AG08395 (cell line): ENCODE data around the gene PTMA.
"Not testable (repeated sequence)": the region's sequence is repeated elsewhere in the genome, so short reads cannot be mapped to it uniquely, and the experiment has no call there.

Experiments used
- DNase-seq: peaks from one replicate; pipeline ENCODE4 v3.0.0; 2012; ENCODE audit warnings: mixed read lengths, low spot score

Gene PTMA

DNA sequence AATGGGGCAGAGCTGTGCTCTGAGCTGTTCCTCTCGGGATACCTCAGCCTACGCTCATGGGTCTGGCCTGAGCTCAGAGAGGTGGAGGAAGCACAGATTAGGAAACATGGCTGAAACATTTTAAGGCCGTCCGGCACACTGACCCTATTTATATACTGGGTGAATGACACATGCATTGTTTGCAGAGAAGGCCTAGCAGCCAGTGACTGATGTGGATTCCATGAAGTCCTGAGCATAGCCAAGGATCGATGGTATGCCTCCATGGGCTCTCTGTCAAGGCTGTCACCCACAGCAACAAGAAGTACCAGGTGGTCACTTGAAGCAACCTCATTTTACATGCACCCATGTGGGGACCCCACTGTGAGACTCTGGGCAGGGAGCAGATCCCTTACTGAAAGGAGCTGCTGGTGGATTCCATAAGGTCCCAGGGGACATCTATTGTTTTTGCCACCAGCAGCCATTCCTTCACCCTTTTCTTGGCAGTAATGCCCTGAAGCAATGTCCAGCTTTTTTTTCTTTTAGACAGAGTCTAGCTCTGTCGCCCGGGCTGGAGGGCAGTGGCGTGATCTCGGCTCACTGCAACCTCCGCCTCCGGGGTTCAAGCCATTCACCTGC lies 8.4 kb downstream of the PTMA start:
- DNase-seq = no peak

DNA sequence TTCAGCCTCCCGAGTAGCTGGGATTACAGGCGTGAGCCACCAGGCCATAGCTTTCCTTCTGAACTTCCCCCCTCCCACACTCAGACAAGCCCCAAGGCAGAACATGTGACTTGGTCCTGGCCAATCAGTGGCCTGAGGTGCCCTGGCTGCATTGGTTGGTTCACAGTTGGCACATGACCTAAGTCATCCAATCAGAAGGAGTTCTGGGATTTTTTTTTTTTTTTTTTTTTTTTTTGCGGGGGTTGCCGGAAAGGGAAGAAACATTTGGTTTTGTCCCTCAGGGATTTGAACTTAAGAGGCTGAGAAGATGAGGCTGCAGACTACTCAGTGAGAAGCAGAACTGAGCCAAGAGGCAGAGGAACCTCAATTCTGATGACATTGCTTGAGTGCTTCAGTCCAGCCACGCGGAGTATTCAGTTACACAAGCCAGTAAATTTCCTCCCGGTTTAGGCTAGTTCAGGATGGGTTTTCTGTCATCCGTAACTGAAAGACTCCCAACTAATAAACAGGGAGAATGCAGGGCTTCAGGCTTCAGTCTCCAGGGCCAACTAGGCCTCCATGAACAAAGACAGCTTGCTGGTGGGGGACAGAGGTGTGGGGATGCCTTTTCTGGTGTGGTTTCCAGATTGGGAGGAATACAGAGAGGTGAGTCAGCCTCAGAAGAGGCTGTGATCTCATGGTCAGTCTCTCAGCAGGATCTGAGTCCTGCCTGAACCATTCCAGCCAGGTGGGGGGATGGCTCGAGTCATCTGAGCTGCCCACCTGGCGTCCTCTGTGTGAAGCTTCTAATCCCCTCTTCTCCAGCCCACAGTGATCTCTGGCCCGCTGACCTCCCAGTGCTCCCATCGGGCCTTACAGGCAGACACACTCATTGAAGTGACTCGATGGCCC lies 9.2 kb downstream of the PTMA start:
- peak; percentile 52 for DNase-seq

DNA sequence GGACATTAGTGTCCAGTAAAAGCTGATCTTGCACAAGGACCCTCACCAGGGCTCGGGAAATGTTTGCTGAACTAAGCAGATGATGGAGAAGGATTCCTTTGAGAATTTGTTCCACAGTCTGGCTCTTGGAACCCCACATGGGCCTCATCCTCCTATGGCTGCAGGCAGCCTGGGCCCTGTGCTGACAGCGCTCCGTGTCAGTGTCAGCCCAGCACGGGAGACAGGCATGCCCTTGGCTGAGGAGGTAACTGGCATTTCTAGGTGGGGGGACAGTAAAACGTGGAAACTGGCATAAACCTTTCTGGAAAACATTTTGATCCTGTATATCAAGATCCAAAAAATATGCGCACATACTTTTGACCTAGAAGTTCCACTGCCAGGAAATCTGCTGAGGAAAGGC lies 10.5 kb downstream of the PTMA start:
- DNase-seq = no peak

DNA sequence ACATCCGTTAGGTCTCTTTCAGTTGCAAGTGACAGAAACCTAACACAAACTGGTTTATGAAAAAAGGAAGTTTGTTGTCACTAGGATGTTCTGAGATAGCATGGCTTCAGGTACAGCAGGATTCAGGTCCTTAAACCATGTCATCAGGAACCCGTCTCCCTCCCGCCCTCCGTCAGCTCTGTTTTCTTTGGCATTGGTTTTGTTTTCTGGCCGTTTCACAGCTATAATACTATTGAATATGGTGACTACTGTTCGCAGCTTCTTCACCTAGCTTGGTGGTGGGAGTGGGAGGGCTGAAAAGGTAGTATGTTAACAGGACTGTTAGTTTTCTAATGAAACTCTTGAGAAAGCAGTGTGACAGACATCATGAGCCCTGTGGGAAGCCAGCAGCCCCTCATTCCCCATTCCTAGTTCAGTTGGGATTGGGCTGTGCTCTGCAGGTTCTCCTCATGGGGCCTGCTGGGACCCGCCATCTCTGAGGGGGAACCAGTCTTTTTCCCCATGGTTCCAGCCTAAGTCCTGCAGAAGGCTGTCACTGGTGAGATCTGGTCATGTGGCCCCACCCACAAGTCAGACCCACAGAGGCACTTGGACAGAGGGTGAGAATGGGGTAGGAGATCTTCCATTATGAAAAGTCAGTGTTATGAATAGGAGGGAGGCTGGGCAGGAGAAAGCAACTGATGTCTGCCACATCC lies 12.1 kb downstream of the PTMA start:
- no peak for DNase-seq

DNA sequence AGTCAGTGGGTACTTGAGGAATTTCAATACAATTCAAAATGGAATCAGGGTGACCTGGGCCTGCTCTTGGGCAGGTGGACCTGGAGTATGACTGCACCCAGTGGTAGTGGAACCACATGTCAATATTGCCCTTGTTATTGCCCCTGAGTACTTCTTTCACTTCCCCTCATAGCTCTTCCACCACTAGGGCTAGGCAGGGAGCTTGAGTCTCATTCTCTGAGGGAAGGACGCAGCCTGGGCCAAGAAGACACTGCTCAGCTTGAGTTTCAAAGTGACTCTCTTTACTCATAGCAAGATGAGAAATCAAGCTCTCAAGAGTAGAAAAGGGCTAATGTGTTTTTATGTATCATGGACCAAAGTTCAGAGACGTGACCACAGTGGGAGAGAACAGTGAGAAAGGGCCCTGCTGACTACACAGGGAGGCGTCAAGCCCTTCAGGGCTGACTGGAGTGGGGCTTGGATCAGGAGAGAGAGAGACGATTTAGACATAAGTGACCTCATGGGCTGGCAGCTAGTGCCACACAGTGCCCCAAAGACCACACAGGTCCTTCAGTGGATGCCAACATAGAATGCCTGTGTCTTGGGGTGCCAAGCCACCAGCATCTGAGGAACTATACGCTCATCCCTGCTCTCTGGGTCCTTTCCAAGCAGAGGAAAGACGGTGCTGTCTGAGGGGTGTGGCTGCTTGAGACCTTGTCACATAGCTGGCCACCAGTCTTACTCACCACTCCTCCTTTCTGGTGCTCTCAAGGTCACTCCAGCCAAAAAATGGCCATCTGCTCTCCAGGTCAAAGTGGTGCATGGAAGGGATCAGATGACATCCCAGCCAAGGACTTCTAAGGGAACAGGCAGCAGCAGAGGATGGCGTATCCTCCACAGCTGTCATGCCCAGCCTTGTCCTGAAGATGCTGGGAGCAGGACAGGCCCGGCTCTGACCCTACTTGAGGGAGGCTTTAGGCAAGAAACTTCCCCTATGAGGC lies 13.0 kb downstream of the PTMA start:
- DNase-seq = no peak

DNA sequence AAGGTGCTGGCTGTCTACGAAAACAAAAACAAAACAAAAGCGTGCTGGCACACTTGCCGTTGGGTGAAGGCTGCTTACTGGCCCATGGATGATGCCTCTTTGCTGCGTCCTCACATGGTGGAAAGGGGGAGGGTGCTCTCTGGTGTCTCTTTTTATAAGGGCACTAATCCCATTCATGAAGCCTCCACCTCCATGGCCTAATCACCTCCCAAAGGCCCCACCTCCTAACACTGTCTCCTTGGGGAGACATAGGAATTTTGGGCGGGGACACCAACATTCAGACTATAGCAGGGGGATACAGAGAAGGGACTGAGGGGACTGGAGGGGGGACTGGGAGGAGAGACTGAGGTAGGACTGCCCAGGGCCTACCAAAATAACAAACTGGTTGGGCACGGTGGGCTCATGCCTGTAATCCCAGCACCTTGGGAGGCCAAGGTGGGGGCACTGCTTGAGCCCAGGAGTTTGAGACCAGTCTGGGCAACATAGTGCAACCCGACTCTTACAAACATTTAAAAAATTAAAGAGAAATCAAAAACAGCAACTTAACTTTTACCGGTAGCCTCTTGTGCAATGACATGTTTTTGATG lies 14.5 kb downstream of the PTMA start:
- no peak for DNase-seq

DNA sequence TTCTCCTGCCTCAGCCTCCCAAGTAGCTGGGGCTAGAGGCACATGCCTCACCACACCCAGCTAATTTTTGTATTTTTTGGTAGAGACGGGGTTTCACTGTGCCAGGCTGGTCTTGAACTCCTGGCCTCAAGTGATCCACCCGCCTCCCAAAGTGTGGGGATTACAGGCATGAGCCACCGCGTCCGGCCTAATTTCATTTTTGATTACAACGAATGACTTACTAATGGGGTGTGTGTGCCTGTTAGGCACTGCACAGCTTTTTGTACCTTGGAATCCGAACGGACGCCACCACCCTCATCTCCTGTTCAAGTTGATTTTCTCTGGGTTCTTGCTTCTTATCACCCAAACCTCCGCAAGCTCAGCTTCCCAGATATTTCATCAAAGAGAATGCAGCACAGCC lies 17.2 kb downstream of the PTMA start:
- DNase-seq = no peak

DNA sequence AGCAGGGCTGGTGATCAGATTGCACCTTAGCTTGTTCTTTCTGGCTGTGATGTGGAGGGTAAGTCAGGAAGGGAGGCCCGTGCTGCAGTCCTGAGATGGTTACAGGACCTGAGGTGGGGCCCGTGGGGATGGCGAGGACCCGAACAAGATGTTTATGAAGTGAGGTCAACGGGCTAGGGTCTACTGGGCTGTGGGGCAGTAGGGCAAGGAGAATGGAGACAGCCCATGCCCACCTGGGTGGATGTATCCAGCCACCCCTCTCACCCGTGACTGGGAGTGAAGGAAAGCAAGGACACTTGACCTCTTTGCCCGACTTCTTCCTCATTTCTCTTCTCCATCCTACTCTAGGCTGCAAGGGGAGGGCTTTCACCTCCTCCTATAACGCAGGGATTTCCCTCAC lies 18.0 kb downstream of the PTMA start:
- no peak for DNase-seq

DNA sequence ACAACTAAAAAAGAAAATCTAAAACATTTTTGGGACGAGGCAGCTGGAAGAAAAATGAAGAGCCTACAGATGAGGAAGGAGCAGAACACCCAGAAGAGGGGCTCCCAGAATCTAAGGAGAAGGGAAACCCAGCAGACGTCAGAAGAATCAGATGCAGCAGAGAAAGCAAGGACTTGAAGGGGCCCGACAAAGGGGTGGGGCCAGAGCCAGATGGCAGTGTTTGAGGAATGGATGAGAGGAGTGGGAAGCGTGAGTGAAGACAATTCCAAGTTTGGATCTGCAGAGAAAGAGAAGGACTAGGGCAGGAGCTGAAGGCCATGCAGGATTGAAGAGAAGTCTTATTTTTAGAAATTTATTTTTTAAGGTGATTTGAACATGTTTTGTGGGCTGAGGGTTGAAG lies 19.3 kb downstream of the PTMA start:
- DNase-seq = no peak

DNA sequence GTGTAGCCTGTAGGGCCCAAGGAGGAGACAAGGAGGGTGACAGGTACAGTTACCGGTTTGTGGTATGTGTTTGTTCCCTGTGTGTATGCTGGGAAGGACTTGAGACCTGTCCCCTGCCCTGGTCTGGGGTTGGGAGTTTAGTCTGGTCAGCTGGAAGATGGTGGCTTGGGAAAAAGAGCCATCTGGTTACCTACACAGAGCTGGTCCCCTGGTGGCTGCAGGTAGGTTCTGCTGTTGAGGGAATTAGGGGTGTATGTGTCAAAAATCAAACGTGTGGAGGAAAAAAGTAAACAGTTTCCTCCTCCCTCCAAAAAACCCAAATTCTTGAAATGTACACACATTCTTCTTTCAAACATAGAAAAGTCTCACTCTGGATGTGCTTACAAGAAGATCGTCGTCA lies 24.3 kb downstream of the PTMA start:
- no peak for DNase-seq

DNA sequence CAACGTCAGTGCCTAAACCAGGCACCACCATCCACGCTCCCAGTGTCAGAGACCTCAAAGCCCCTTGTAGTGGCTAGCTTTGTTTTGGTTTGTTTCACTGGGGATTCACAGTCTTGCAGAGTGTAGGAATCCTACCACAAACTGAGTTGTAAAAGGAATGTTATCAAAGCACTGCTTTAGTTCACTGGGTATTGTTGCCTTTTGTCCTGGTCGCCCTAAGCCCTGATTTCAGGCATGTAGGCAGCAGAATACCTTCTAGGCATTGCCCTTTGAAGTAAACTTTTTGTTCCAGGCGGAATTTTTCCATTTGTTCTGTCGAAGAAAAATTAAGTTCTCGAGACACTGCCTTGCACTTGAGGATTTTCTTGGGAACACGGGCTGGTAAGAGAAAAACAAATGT lies 29.4 kb downstream of the PTMA start:
- no peak for DNase-seq

DNA sequence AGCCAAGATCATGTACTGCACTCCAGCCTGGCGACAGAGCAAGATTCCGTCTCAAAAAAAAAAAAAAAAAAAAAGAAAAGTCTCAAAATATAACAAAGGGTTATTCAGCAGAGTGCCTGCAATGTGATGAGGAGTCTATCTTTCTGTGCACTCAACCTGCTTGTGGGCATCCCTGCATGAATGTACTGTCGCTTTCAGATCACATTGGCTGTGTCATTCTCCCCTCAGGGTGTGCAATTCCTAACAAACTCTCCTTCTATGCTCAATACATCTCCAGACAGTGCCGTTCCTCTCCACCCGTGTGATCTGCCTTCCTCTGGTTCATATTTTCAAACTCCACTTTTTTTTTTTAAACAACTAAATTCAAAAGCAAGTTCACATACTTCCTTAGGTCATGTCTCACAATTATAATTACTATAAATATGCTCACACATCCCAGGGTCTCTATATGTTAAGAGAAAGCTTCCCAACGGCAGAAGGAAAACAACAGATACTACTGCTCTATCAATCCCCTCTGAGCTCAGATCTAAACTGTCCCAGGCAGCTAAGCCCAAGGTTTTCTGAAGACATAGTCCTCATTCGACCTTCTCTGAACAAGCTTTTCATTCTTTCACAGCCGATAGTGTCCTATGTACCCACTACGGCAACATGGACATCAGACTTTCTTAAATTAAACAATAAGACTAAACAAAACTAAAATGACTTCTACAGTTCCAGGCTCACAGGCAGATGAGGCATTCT lies 35.2 kb downstream of the PTMA start:
- DNase-seq = no peak

DNA sequence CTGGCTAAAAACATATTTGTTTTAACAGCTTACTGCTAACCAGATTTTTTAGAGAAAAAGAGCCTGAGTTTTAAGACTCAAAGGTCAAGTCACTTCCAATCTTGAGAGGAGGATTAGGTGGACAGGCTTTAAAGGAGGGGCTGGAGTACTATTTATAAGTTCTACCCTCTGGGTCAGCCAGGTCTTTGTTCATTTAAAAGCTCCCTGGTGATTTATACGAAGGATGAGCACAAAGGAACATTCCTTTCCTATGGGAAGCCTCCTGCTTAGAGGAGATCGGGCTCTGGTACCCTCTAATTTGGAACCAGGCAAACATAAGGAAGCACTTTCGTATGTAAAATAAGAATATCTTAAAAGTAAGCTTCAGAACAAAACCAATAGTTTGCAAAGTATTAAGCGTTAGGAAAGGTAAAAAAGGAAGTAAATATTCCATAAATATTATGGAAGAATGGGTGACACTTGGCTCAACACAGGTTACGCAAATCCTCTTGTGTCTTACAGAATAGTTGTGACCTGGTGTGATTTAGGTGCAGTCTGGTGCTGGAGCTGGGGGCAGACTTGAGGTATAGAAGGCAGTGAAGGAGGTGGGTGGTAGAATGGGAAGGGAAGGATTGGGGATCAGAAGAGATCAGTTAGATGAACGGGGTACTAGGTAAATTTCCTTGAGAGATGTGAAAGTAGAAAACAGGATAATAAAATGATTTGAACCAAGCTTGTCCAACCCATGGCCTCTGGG lies 37.1 kb downstream of the PTMA start:
- DNase-seq = peak; percentile 16

DNA sequence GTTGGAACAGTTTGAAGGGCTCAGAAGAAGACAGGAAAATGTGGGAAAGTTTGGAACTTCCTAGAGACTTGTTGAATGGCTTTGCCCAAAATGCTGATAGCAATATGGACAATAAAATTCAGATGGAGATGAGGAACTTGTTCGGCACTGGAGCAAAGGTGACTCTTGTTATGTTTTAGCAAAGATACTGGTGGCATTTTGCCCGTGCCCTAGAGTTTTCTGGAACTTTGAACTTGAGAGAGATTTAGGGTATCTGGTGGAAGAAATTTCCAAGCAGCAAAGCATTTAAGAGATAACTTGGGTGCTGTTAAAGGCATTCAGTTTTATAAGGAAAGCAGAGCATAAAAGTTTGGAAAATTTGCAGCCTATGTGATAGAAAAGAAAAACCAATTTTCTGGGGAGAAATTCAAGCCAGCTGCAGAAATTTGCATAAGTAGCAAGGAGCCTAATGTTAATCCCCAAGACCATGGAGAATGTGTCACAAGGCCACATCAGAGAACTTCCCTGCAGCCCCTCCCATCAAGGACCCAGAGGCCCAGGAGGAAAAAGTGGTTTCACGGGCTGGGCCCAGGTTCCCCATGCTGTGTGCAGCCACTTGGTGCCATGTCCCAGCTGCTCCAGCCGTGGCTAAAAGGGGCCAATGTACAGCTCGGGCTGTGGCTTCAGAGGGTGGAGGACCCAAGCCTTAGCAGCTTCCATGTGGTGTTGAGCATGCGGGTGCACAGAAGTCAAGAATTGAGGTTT lies 40.0 kb downstream of the PTMA start:
- DNase-seq = not testable (repeated sequence)

DNA sequence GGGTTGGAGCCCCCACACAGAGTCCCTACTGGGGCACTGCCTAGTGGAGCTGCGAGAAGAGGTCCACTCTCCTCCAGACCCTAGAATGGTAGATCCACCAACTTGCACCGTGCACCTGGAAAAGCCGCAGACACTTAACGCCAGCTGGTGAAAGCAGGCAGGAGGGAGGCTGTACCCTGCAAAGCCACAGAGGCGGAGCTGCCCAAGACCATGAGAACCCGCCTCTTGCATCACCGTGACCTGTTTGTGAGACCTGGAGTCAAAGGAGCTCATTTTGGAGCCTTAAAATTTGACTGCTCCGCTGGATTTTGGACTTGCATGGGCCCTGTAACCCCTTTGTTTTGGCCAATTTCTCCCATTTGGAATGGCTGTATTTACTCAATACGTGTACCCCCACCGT lies 40.7 kb downstream of the PTMA start:
- DNase-seq = not testable (repeated sequence)

DNA sequence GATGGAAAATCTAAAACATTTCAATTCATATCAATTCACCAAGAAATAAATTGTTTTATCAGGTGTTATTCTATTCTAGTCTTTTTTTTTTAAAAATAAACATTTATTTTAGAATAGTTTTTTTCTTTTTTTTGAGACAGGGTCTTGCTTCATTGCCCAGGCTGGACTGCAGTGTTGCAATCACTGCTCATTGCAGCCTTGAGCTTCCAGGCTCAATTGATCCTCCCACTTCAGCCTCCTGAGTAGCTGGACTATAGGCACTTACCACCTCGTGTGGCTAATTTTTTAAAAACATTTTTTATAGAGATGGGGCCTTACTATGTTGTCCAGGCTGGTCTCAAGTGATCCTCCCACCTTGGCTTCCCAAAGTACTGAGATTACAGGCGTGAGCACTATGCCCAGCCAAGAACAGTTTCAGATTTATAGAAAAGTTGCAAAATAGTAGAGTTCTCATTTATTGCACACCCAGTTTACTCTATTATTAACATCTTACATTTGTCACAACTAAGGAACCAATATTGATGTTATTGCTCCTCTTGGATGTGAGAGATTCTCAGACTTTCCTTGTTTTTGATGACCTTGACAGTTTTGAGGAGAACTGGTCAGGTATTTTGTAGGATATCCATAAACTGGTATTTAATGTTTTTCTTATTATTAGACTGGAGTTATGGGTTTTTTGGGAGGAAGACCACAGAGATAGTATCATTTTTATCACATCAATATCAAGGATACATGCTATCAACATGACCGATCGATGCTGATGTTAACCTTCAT lies 42.9 kb downstream of the PTMA start:
- no peak for DNase-seq

DNA sequence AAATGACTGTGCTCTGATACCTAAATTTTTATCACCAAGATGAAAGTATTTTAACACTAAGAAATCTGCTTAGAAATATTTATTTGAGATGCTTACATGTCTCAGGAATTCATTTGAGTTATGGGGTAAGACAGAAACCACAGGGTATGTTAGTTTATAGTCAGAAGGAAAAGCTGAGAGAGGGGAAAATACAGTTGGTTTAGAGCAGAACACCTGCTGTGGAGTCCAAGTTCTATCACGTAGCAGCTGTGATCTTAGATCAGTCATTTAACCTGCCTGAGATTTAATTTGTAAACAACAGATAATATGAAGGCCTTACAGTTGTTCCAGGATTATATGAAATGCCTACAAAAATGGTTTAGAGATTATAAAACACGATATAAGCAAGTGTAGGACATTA lies 43.7 kb downstream of the PTMA start:
- DNase-seq = no peak

DNA sequence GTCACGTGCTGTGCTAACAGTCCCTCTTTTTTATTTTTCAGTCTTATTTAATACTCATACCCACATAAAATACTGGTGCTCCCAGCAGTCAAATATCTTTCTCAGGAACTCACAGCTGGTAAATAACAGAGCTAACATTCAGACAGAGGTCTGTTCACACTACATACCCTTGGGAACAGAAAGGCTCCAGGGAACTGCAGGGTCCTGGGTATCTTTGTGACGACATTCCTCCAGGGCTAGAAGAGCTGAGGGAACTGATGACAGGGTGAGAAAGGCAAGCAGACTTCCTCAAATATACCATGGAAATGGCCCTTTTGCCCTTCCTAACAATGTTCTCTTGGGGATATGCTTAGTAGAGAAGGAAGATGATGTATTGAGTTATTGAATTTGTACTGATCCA lies 53.4 kb downstream of the PTMA start:
- no peak for DNase-seq
